Kidney epithelial cell (primary cell): ENCODE data around the gene C16orf78. TPM values are rescaled to one million over a fixed set of nuclear protein-coding genes. Genes with fewer than 3 reads are reported as not detected.
A peak's percentile ranks its signal among the peaks of the same experiment; 100 is the strongest.

Experiments used
- DNase-seq: peaks from one replicate; pipeline ENCODE4 v3.0.0-alpha.2; 2010; ENCODE audit warnings: low read depth
- H3K27me3 ChIP-seq: 2 replicates; pipeline ENCODE4 v1.6.0; 2011; ENCODE audit warnings: low read length; ENCODE audit not compliant: control insufficient read depth, insufficient read depth
- H3K36me3 ChIP-seq: 2 replicates; pipeline ENCODE4 v1.5.1; 2011; ENCODE audit warnings: low read length; ENCODE audit not compliant: control insufficient read depth, insufficient read depth
- H3K4me3 ChIP-seq: 2 replicates; pipeline ENCODE4 v1.5.1; 2011; ENCODE audit warnings: low read depth, mild to moderate bottlenecking, control low read depth, low read length
- total RNA-seq: library from RNA; depleted of rRNA; stranded (reverse); fragments of >200 nt; gene quantifications from 2 replicates; pipeline ENCODE4 v1.2.3, GENCODE V29; 2015
- TF ChIP-seq, protein P1 (sequence below): IDR thresholded peaks from 2 replicates; pipeline ENCODE4 v1.5.1; 2011; ENCODE audit warnings: mild to moderate bottlenecking, moderate library complexity, low read length, control low read depth, inconsistent platforms; ENCODE audit not compliant: insufficient read depth, poor library complexity, severe bottlenecking

C16orf78 gene
- total RNA-seq, 1 donor from 2014 or later, result not detected

DNA sequence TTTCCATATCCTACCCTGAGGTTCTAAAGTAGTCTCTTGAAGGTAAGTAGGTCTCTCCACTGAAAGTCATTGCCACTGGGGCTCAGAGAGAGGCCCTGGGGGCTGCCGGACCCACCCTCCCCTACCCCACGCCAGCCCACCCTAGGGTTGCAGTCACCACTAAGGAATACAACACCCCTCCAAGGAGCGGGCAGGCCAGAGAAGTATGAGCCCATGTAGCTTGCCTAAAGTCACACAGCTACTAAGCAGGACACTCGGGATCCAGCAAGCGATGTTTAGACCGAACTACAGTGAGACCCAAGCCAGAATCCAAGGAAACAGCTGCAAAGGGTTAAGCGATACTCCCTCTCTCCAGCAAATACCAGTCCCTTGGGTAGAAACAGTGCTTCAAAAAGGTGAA lies 27.0 kb downstream of the C16orf78 start:
- Histone ChIP-seq H3K27me3 (no peaks in the 10 kb centered on the region), H3K36me3 (no peaks in the 10 kb centered on the region), H3K4me3 (no peak overlapping the region)
- DNase-seq, result no peak
- TF ChIP-seq, protein P1, sequence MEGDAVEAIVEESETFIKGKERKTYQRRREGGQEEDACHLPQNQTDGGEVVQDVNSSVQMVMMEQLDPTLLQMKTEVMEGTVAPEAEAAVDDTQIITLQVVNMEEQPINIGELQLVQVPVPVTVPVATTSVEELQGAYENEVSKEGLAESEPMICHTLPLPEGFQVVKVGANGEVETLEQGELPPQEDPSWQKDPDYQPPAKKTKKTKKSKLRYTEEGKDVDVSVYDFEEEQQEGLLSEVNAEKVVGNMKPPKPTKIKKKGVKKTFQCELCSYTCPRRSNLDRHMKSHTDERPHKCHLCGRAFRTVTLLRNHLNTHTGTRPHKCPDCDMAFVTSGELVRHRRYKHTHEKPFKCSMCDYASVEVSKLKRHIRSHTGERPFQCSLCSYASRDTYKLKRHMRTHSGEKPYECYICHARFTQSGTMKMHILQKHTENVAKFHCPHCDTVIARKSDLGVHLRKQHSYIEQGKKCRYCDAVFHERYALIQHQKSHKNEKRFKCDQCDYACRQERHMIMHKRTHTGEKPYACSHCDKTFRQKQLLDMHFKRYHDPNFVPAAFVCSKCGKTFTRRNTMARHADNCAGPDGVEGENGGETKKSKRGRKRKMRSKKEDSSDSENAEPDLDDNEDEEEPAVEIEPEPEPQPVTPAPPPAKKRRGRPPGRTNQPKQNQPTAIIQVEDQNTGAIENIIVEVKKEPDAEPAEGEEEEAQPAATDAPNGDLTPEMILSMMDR, result no peak

GRCh38 chr16:49405123-49405522 lies 31.5 kb downstream of the C16orf78 start:
- DNase-seq, result no peak
- H3K36me3 ChIP-seq, result no peaks in the 10 kb centered on the region
- no peak overlapping the region for H3K4me3 ChIP-seq
- TF ChIP-seq, protein P1, result no peak
- no peaks in the 10 kb centered on the region for H3K27me3 ChIP-seq

DNA sequence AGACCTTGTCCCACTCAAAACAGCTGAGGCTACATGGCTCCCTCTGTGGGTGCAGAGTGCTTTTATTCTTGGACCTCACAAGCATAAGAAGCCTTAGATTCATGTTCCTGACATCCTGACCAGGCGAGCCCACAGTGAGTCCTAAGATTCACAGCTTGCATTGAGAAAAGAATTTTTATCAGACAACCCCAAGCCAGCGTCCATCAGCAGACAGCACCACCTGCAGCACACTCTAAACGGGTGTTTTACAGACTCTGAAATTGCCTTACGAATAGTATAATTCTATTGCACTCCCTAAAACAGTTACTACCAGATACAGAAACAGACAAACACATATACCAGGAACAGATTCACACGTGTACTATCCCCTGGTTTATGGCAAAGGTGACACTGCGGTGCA lies 31.9 kb downstream of the C16orf78 start:
- Histone ChIP-seq H3K27me3 (no peaks in the 10 kb centered on the region), H3K36me3 (no peaks in the 10 kb centered on the region), H3K4me3 (no peak overlapping the region)
- TF ChIP-seq, protein P1, result no peak
- DNase-seq, result no peak

DNA sequence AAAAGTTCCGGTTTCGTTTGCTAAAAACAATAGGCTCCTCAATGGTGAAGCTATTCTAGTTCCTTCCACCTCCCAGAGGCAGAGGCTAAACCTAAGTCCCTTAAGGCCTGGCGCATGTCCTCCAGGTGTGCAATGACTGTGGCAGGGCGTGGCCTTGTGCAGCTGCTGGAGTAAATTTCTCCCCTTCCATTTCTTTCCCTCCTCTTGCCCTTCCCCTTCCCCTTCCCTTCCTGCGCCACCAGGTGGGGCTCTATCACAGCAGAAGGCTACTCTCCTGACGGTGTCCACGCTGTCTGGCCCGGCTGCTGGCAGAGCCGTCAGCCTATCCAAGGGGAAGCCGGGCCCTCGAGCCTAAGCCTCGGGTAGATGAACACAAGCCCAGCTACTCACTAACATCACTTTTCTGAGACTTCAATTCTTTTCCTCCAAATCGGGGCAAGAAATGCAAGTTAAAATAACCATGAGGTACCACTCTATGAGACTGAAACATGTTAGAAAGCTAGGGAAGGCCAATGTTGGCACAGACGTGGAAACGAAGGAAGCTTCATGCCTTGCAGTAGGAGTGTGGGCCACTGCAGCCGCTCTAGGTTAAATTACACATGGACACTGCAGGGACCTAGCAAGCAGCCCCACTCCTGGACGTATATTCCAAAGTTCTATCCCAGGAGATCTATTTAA lies 34.4 kb downstream of the C16orf78 start:
- no peak overlapping the region for H3K4me3 ChIP-seq
- TF ChIP-seq, protein P1, result peak; percentile 86
- peak; percentile 21 for DNase-seq
- no peaks in the 10 kb centered on the region for H3K36me3 ChIP-seq
- no peaks in the 10 kb centered on the region for H3K27me3 ChIP-seq

DNA sequence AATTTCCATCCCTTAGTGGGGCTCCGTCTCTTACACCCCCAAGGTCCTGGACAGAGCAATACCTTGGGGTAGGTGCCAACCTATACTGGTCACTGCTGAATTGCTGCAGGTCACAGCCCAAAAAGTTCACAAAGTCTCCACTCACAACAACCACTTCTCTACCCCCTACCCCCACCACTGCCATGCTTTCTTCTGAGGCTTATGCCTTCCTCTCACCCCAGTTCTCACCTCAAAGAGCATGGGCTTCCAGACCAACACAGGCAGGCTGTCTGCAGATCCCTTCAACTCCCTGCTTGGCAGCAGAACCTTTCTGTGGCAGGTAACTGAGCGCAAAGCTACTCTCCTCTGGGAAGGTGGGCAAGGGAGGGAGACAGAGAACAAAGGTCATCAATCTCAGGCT lies 35.5 kb downstream of the C16orf78 start:
- no peak for DNase-seq
- H3K27me3 ChIP-seq, result no peaks in the 10 kb centered on the region
- H3K36me3 ChIP-seq, result no peaks in the 10 kb centered on the region
- TF ChIP-seq, protein P1, result no peak
- no peak overlapping the region for H3K4me3 ChIP-seq

- no peak for DNase-seq
- Histone ChIP-seq H3K4me3 (no peak overlapping the region), H3K36me3 (no peaks in the 10 kb centered on the region), H3K27me3 (no peaks in the 10 kb centered on the region)
- TF ChIP-seq, protein P1, result no peak
Measured at GRCh38 chr16:49410226-49410625, 36.6 kb downstream of the C16orf78 start.
